ENCODE results near the gene GHITM. TPM values are rescaled to one million over a fixed set of nuclear protein-coding genes. Genes with fewer than 3 reads are reported as not detected.

The GHITM gene
- total and polyA plus RNA-seq, 7 donors, result 140 to 618 (median 212) TPM

DNA sequence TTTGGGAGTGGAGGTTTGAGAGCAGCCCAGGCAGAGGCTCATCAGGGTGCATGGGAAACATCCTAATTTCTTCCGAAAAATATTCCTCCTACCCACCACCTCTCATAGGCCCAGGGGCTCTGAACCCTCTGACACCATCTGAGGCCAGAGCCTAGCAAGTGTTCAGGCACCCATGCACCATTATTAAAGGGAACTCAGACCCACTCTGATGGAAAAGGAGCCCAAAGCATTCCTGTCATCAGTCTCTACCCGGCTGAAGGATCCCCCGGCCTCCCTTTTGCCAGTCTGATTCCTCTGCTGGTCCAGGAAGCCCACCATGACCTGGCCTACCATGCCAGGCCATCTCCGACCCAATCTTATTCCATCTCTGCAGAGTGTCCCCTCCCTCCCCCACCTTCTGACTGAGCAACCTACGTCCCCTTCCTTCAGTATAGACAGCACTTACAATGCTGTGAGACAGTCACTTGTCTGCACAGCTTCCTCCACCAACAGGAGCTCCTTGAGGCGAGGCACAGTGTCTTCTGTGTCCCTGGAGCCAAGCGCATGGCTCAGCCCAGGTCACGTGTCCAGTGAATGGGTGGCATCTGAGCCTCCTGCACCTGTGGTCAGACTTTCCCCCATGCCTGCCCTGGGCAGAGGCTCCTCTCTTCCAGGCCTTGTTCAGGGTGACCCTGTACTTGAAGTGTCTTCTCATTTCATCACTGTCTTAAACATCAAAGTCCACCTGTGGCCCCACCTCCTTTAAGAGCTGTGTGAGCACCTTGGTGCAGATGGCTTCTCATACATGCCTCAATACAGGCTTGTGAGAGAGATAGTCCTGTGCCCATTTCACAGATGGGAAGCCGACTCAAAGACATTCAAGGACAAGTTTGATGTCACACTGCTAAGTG is 33.4 kb downstream of the GHITM start:
- no peaks in the 10 kb centered on the region for H3K9me3 ChIP-seq
- DNase-seq, result no peak
- H3K4me1 ChIP-seq, result no peaks in the 10 kb centered on the region
- no peak overlapping the region for H3K4me3 ChIP-seq
- 36 to 74% methylated on average over 9 of the region's 9 CpGs for WGBS, 2 donors
- intact Hi-C loops (cut with DNase I), result no loop called here
- no peak overlapping the region for H3K27ac ChIP-seq
- TF ChIP-seq EP300 (IDR thresholded peaks at IDR 0.05) (no peak), POLR2A (IDR thresholded peaks at IDR 0.05) (no peak), POLR2AphosphoS5 (IDR thresholded peaks at IDR 0.05) (no peak)
- TF ChIP-seq, protein P1, sequence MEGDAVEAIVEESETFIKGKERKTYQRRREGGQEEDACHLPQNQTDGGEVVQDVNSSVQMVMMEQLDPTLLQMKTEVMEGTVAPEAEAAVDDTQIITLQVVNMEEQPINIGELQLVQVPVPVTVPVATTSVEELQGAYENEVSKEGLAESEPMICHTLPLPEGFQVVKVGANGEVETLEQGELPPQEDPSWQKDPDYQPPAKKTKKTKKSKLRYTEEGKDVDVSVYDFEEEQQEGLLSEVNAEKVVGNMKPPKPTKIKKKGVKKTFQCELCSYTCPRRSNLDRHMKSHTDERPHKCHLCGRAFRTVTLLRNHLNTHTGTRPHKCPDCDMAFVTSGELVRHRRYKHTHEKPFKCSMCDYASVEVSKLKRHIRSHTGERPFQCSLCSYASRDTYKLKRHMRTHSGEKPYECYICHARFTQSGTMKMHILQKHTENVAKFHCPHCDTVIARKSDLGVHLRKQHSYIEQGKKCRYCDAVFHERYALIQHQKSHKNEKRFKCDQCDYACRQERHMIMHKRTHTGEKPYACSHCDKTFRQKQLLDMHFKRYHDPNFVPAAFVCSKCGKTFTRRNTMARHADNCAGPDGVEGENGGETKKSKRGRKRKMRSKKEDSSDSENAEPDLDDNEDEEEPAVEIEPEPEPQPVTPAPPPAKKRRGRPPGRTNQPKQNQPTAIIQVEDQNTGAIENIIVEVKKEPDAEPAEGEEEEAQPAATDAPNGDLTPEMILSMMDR (IDR thresholded peaks at IDR 0.05), result no peak
- no peaks in the 10 kb centered on the region for H3K36me3 ChIP-seq
- no peaks in the 10 kb centered on the region for H3K27me3 ChIP-seq

DNA sequence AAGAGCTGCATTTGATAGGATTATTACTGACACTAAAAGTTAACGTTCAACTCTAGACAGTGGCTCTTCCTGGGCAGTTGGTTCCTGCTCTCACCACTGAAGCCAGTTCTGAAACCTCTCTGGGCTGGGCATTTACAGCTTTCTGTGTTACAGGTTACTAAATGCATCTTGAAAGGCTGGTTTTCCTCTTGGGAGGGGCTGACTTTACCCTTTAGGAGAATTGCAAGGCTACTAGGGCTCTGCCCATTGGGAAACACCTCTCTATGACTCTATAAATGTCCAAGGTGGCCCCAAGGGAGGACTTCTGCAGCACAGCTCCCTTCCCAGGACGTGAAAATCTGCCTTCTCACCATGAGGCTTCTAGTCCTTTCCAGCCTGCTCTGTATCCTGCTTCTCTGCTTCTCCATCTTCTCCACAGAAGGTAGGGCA is 34.2 kb downstream of the GHITM start, which contains the start of gene GPR15LG:
Gene GPR15LG, plus strand, starts transcription at position 301 of the 429 bp plus-strand sequence. Its CDS starts 51 bp downstream, at position 352.
- TF ChIP-seq, protein P1 (IDR thresholded peaks at IDR 0.05), result no peak
- peak in 1 of 4 donors; percentile 52 for TF ChIP-seq POLR2AphosphoS5 (IDR thresholded peaks at IDR 0.05)
- TF ChIP-seq EP300 (IDR thresholded peaks at IDR 0.05), result no peak
- peak in 1 of 2 donors; percentile 48 for TF ChIP-seq POLR2A (IDR thresholded peaks at IDR 0.05)
- Histone ChIP-seq H3K4me1 (no peaks in the 10 kb centered on the region), H3K27me3 (no peaks in the 10 kb centered on the region), H3K4me3 (no peak within 1 kb of the TSS), H3K36me3 (no peaks in the 10 kb centered on the region), H3K9me3 (no peaks in the 10 kb centered on the region), H3K27ac (peak within 1 kb of the TSS in 1 of 4 donors; percentile 6)
- intact Hi-C loops (cut with DNase I), result no loop called here
- 17 to 54% methylated on average over 2 of the region's 2 CpGs for WGBS, 2 donors
- no peak for DNase-seq

DNA sequence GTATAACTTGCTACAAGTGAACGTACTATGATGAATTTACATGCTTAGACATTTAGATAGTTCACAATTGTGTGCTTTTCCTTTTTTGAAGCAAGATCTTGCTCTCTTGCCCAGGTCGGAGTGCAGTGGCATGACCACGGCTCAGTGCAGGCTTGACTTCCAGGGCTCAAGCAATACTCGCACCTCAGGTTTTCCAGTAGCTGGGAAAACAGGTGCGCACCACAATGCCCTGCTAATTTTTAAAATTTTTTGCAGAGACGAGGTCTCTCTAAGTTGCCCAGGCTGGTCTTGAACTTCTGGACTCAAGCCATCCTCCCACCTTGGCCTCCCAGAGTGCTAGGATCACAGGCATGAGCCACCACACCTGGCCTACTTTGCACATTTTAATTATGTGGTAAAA is 36.1 kb downstream of the GHITM start:
- DNase-seq, result no peak
- TF ChIP-seq POLR2AphosphoS5 (IDR thresholded peaks at IDR 0.05) (no peak), POLR2A (IDR thresholded peaks at IDR 0.05) (no peak), EP300 (IDR thresholded peaks at IDR 0.05) (no peak)
- TF ChIP-seq, protein P1 (IDR thresholded peaks at IDR 0.05), result no peak
- intact Hi-C loops (cut with DNase I), result no loop called here
- Histone ChIP-seq H3K4me3 (no peak overlapping the region), H3K4me1 (no peaks in the 10 kb centered on the region), H3K27me3 (no peaks in the 10 kb centered on the region), H3K9me3 (no peaks in the 10 kb centered on the region), H3K36me3 (no peaks in the 10 kb centered on the region), H3K27ac (no peak overlapping the region)
- WGBS, 2 donors, result 24 to 78% methylated on average over 6 of the region's 6 CpGs

DNA sequence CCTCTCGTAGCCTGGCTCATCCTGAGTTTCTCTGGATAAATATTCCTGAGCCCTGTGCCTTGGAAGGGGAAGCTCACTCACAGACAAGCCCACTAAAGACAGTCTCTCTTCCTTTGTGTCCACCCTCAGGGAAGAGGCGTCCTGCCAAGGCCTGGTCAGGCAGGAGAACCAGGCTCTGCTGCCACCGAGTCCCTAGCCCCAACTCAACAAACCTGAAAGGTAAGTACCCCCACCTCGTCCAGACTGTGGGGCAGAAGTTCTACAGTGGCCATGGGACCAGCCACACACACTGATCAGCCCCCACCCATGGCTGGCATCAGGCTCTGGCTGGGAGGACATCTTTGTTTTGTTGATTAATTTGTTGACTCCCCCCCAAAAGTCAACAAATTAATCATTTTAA is 37.0 kb downstream of the GHITM start:
- DNase-seq, result no peak
- no peak for TF ChIP-seq POLR2A (IDR thresholded peaks at IDR 0.05)
- no peak for TF ChIP-seq EP300 (IDR thresholded peaks at IDR 0.05)
- no peak for TF ChIP-seq POLR2AphosphoS5 (IDR thresholded peaks at IDR 0.05)
- TF ChIP-seq, protein P1 (IDR thresholded peaks at IDR 0.05), result no peak

More for the DNA sequence above, 37.0 kb downstream of the GHITM start:
- 57 to 81% methylated on average over 4 of the region's 4 CpGs for WGBS, 2 donors
- intact Hi-C loops (cut with DNase I), result no loop called here
- Histone ChIP-seq H3K27ac (no peak overlapping the region), H3K4me1 (no peaks in the 10 kb centered on the region), H3K36me3 (no peaks in the 10 kb centered on the region), H3K9me3 (no peaks in the 10 kb centered on the region), H3K4me3 (no peak overlapping the region), H3K27me3 (no peaks in the 10 kb centered on the region)
